Heart right ventricle (tissue), 16 donors: ENCODE results near the gene MAB21L4. TPM values are rescaled to one million over a fixed set of nuclear protein-coding genes. Genes with fewer than 3 reads are reported as not detected.

Experiments
- ATAC-seq, 8 donors: fragments of 200-7000 bp; cut with Tn5 transposase; one replicate each; pipeline ENCODE4 v1.9.1; 2020; ENCODE audit warnings: mild to moderate bottlenecking in 8 of 8, moderate library complexity in 8 of 8, moderate number of reproducible peaks in 1 of 8
- DNase-seq, 2 donors: peaks; one replicate each; pipeline ENCODE4 v3.0.0-alpha.2; 2020
- H3K27ac ChIP-seq, 10 donors: fragments of 200-600 bp; sonication (generic) in 2 of 10; one replicate each; pipeline versions ENCODE4 v1.5.0 to v1.8.0; 2020 to 2022; ENCODE audit warnings: mild to moderate bottlenecking in 3 of 10
- H3K27me3 ChIP-seq, 7 donors: fragments of 200-600 bp; one replicate each; pipeline ENCODE4 v1.8.0; 2021 to 2022; ENCODE audit warnings: mild to moderate bottlenecking in 2 of 7
- H3K36me3 ChIP-seq, 9 donors: fragments of 200-600 bp; sonication (generic) in 1 of 9; one replicate each; pipeline versions ENCODE4 v1.5.0 to v1.8.0; 2020 to 2022; ENCODE audit warnings: mild to moderate bottlenecking in 2 of 9
- H3K4me1 ChIP-seq, 9 donors: fragments of 200-600 bp; sonication (generic) in 1 of 9; one replicate each; pipeline versions ENCODE4 v1.5.0 to v1.8.0; 2020 to 2022; ENCODE audit warnings: mild to moderate bottlenecking in 4 of 9
- H3K4me3 ChIP-seq, 10 donors: fragments of 200-600 bp; sonication (generic) in 2 of 10; one replicate each; pipeline versions ENCODE4 v1.5.0 to v1.8.0; 2020 to 2022; ENCODE audit warnings: mild to moderate bottlenecking in 7 of 10, moderate library complexity in 2 of 10
- H3K9me3 ChIP-seq, 11 donors: fragments of 200-600 bp in 10 of 11; sonication (generic) in 2 of 11; one replicate each; pipeline versions ENCODE4 v1.5.0 to v1.8.0; 2013 to 2022; ENCODE audit warnings: mild to moderate bottlenecking in 2 of 11, control low read depth in 1 of 11, moderate library complexity in 1 of 11
- WGBS, 2 donors: extraction: QIAGEN DNeasy Blood & Tissue Kit; methylation state at CpG; one replicate each; pipeline ENCODE4 v1.1.7; 2013; ENCODE audit warnings: inconsistent platforms in 1 of 2; 5-methylcytosine and 5-hydroxymethylcytosine counted together
- intact Hi-C, 10 donors: fragments of 100-400 bp; cut with DNase I; formaldehyde crosslinking; loops; one replicate each; pipeline versions ENCODE4 v1.11.1 to v1.14.2; 2022
- polyA plus RNA-seq, 2 donors: library from polyadenylated mRNA; stranded (reverse); fragments of 200-250 nt; gene quantifications; one replicate each; pipeline ENCODE4 v1.2.3, GENCODE V29; 2013
- total RNA-seq, 10 donors: library from RNA; stranded (reverse); fragmentation: NEBNext Ultra II Directional in 3 of 10; extraction: Animal tissue kit (Norgen Biotek cat#: 25700) in 3 of 10; gene quantifications; one replicate each; pipeline versions ENCODE4 v1.2.1 to v1.2.4, GENCODE V29; 2021 to 2023
- TF ChIP-seq, protein P1 (sequence below), 9 donors: fragments of 200-600 bp; sonication (generic) in 2 of 9; IDR thresholded peaks; one replicate each; pipeline versions ENCODE4 v1.5.0 to v1.8.0; 2021 to 2022; ENCODE audit warnings: antibody characterized with exemption in 9 of 9, mild to moderate bottlenecking in 5 of 9, moderate library complexity in 1 of 9
- donor health status: Arrhythmogenic right ventricular cardiomyopathy.
- donor health status: ischemic (EF 13 %, LVEDD 7.1; RV severe dilation, severe dysfunction).
- donor health status: healthy with polysubstance abuse.
- donor health status: DM: no; HTN: yes; CAD: no.
- donor health status: DM: no; HTN: no; CAD: no.
- donor health status: ischemic (EF 25% LVEDD 6.9; RV normal size, moderate dysfunction).
- donor health status: ischemic (EF 25% LVEDD 5.7; RV mildly dilated, moderate dysfunction).
- donor health status: healthy.
- donor health status: DM: yes; HTN: yes; CAD: no.
- donor health status: Ischemic cardiomyopathy.
- donor health status: ischemic (EF 35%, LVEDD 5.7; RV mildly dilated, moderate dysfunction).
- donor health status: nonischemic (EF 11% LVEDD 7.7; RV severe dilation, severe dysfunction).
- donor health status: DM: yes; HTN: yes; CAD: no.
- donor health status: PGD.
- donor health status: ischemic (EF 29% LVEDD 5.4; RV normal size, mild dysfunction).
- donor health status: nonischemic (EF 23%, LVEDD 6.1; RV moderate dilation, normal function).

MAB21L4 gene
- total and polyA plus RNA-seq, 12 donors: 0.06 to 0.32 (median 0.29) TPM; not detected in 9

DNA sequence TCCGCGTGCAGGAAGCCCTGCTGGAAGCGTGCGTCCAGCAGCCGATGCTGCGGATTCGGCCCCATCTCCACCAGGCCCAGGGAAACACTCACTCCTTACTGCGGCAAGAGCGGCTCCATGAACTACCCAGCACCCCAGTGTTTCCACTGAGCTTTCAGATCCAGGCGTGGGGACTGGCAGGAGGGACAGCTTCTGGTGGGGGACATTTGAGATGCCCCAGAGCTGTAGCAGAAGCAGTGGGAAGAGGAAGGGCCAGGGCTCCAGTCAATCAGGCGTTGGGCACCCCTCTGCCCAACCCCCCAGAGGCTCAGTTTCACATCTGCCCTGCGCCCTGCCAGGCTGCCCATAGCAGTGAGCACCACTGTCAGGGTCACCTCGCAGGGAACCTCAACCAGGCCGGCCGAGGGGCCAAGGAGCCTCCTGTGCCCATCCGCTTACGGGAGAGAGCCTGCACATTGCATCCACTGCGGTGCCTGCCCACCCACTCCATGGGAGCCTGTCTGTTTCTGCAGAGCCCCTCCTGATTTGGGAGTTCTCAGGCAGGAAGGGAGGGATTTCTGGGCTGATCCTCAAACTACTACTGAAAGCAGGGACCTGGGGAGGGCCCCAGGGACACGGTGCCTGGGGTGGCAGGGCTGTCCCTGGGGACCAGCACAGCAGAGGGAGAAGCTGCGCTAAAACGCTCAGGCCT lies 22.7 kb downstream of the MAB21L4 start:
- Histone ChIP-seq H3K27me3 (peaks cover 0 to 17% (median 0%) of the 10 kb centered on the region in 7 donors), H3K4me1 (no peaks in the 10 kb centered on the region), H3K4me3 (no peak overlapping the region), H3K36me3 (no peaks in the 10 kb centered on the region), H3K27ac (no peak overlapping the region), H3K9me3 (no peaks in the 10 kb centered on the region)
- ATAC-seq (no peak), DNase-seq (no peak)
- intact Hi-C loops: loop anchor here in 1 of 10 donors (10.0 kb wide), 1 partner anchor 592 kb away; no protein-coding TSS in a partner anchor
- TF ChIP-seq, protein P1, sequence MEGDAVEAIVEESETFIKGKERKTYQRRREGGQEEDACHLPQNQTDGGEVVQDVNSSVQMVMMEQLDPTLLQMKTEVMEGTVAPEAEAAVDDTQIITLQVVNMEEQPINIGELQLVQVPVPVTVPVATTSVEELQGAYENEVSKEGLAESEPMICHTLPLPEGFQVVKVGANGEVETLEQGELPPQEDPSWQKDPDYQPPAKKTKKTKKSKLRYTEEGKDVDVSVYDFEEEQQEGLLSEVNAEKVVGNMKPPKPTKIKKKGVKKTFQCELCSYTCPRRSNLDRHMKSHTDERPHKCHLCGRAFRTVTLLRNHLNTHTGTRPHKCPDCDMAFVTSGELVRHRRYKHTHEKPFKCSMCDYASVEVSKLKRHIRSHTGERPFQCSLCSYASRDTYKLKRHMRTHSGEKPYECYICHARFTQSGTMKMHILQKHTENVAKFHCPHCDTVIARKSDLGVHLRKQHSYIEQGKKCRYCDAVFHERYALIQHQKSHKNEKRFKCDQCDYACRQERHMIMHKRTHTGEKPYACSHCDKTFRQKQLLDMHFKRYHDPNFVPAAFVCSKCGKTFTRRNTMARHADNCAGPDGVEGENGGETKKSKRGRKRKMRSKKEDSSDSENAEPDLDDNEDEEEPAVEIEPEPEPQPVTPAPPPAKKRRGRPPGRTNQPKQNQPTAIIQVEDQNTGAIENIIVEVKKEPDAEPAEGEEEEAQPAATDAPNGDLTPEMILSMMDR (IDR thresholded peaks at IDR 0.05): no peak
- WGBS, 2 donors: 79 to 89% methylated on average over 21 of the region's 21 CpGs

DNA sequence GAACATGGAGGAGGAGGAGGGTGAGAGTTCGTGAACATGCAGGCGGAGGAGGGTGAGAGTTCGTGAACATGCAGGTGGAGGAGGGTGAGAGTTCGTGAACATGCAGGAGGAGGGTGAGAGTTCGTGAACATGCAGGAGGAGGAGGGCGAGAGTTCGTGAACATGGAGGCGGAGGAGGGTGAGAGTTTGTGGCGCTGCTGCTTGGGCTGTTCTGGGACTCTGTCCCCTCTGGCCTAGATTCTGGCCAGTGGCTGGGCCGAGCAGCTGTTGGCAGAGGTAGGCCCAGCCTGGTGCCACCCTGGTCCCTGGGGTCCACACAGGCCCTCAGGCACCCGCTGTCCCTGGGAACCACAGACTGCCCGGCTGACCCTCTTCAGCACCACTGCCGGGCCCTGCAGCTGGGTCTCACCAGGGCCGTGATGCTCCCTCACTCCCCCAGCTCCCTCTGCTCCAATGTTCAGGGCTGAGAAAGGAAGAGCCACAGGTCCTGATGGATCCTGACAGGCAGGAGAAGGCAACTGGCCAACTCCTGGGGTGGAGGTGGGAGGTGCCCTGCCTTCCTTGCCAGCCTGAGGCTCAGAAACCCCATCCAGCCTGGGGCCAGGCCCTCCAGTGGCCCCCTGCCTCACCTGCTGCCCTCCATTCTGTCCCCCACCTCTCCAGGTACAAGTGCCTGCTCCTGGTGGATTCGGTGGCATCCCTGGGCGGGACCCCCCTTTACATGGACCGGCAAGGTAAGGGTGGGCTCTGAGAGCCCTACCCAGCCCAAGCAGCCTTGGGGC lies 23.4 kb downstream of the MAB21L4 start:
- no peak overlapping the region for H3K27ac ChIP-seq
- H3K36me3 ChIP-seq: no peaks in the 10 kb centered on the region
- no peak for DNase-seq
- no peak for ATAC-seq
- 86% methylated on average over 17 of the region's 17 CpGs for whole genome bisulfite sequencing, 2 donors
- H3K4me1 ChIP-seq: no peaks in the 10 kb centered on the region
- no peak overlapping the region for H3K4me3 ChIP-seq
- TF ChIP-seq, protein P1 (IDR thresholded peaks at IDR 0.05): no peak
- H3K27me3 ChIP-seq: peaks cover 0 to 17% (median 0%) of the 10 kb centered on the region in 7 donors
- H3K9me3 ChIP-seq: no peaks in the 10 kb centered on the region
- intact Hi-C loops: loop anchor here in 1 of 10 donors (10.0 kb wide), 1 partner anchor 592 kb away; no protein-coding TSS in a partner anchor

DNA sequence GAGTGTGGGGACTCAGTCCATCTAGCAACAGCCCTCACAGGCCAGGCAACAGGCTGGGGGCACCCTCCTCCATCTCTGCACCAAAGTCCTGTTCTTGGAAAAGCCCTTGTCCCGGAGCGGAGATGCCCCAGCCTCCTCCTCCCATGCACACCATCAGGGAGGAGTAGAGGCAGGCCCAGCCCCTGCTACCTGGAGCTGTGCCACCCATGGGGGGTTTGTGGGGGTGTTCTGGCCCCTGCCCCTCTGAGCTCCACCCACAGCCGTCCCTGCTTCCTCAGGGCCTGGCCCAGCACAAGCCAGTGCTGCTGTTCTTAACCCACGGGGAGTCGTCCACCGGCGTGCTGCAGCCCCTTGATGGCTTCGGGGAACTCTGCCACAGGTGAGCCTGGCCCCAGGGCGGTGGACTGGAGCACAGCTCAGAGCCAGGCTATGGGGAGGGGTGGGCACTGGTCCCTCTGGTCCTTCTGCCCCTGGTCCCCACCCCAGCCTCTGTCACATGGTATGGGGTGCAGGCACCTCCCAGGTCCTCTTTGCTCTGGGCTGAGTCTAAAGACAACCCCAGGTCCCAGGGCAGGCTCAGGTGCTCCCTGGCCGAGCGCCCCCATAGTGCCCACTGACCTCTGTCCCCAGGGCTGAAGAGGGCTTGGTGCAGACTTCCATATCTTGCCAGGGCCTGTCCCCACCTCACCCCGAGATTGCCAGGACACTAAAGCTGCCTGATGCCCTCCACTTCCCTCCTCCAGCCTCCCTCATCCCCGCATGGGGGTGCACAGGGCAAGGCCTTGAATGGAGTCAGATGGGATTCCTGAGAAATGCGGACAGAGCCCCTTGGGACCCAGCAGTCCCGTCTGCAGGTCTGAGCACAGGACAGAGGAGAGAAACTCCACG lies 24.6 kb downstream of the MAB21L4 start:
- no peak for DNase-seq

More for the DNA sequence above, 24.6 kb downstream of the MAB21L4 start:
- Histone ChIP-seq H3K9me3 (no peaks in the 10 kb centered on the region), H3K4me3 (no peak overlapping the region), H3K27me3 (peaks cover 0 to 19% (median 0%) of the 10 kb centered on the region in 7 donors), H3K27ac (no peak overlapping the region), H3K4me1 (no peaks in the 10 kb centered on the region), H3K36me3 (no peaks in the 10 kb centered on the region)
- 82 to 84% methylated on average over 16 of the region's 16 CpGs for WGBS, 2 donors
- no peak for ATAC-seq
- intact Hi-C loops: loop anchor here in 1 of 10 donors (10.0 kb wide), 1 partner anchor 593 kb away; no protein-coding TSS in a partner anchor
- TF ChIP-seq, protein P1 (IDR thresholded peaks at IDR 0.05): no peak
